ENCODE measurements around the gene PFDN2.
A peak's percentile ranks its signal among the peaks of the same experiment; 100 is the strongest.

The PFDN2 gene

DNA sequence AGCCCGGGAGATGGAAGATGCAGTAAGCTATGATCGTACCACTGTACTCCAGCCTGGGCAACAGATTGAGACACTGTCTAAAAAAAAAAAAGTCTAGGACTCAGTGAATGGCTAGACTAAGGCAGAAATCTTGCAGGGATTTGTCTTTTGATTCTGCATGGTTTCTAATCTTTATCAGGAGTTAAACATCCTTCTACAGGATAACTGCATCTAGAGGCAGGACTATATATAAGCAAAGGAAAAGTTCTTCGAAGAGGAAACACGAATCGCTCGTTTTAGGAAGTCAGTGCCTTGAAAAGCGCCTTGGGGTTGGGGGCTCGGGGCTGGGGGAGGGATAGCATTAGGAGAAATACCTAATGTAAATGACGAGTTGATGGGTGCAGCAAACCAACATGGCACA is 35.3 kb upstream of the PFDN2 start:
- no peaks in the 10 kb centered on the region for H3K9me3 ChIP-seq (ENCODE audit: control insufficient read depth, insufficient read depth, low read depth, low read length)
- no peak overlapping the region for H3K27ac ChIP-seq (ENCODE audit: extremely low read depth, low read depth, low read length)
- peaks cover 5 to 25% of the 10 kb centered on the region in 2 experiments; a peak in 2 of 3 replicates for H3K36me3 ChIP-seq (ENCODE audit: control insufficient read depth in 2 of 2, insufficient read depth in 1 of 2, low read length in 2 of 2)
- H3K4me1 ChIP-seq (ENCODE audit: control insufficient read depth, insufficient read depth, low read length): no peaks in the 10 kb centered on the region
- CTCF ChIA-PET: interaction anchor here (0.6 to 3.3 kb wide), 3 partner anchors 12 to 108 kb away, joined by 3 to 17 read pairs (median 4); partner anchors contain the start of genes NIT1, PFDN2 and PPOX
- H3K4me3 ChIP-seq (ENCODE audit: low read depth, low read length): peak overlapping the region; percentile 89
- POLR2A ChIA-PET: interaction anchor here (0.6 to 5.2 kb wide), 8 partner anchors 10 to 176 kb away, joined by 3 to 53 read pairs (median 6); partner anchors contain the start of genes DEDD, F11R, NDUFS2 and NIT1
- TF ChIP-seq, protein P1, sequence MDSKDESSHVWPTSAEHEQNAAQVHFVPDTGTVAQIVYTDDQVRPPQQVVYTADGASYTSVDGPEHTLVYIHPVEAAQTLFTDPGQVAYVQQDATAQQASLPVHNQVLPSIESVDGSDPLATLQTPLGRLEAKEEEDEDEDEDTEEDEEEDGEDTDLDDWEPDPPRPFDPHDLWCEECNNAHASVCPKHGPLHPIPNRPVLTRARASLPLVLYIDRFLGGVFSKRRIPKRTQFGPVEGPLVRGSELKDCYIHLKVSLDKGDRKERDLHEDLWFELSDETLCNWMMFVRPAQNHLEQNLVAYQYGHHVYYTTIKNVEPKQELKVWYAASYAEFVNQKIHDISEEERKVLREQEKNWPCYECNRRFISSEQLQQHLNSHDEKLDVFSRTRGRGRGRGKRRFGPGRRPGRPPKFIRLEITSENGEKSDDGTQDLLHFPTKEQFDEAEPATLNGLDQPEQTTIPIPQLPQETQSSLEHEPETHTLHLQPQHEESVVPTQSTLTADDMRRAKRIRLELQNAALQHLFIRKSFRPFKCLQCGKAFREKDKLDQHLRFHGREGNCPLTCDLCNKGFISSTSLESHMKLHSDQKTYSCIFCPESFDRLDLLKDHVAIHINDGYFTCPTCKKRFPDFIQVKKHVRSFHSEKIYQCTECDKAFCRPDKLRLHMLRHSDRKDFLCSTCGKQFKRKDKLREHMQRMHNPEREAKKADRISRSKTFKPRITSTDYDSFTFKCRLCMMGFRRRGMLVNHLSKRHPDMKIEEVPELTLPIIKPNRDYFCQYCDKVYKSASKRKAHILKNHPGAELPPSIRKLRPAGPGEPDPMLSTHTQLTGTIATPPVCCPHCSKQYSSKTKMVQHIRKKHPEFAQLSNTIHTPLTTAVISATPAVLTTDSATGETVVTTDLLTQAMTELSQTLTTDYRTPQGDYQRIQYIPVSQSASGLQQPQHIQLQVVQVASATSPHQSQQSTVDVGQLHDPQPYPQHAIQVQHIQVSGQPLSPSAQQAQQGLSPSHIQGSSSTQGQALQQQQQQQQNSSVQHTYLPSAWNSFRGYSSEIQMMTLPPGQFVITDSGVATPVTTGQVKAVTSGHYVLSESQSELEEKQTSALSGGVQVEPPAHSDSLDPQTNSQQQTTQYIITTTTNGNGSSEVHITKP (tag by site-specific recombination; IDR thresholded peaks at IDR 0.05): peak; percentile 38; the same call in 1 of the 2 replicates
- TF ChIP-seq YY1 (tag by site-specific recombination; IDR thresholded peaks at IDR 0.05): no peak

DNA sequence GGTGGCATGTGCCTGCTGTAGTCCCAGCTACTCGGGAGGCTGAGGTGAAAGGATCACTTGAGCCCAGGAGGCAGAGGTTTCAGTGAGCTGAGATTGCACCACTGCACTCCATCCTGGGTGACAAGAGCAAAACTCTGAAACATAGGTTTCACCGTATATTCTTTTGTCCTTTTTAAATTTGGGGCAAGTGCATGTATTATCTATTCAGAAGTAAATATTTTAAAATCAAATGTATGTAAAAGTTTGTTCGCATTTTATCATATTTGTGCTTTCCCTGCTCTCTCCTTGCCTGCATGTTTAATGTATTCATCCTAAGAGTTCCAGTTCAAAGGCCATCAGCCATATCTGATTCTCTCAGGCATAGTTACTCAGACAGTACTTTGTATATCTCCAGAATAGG is 28.0 kb upstream of the PFDN2 start:
- no peaks in the 10 kb centered on the region; a peak in 1 of 3 replicates for H3K36me3 ChIP-seq (ENCODE audit: control insufficient read depth in 2 of 2, insufficient read depth in 1 of 2, low read length in 2 of 2)
- no peak for TF ChIP-seq KLF16 (tag by site-specific recombination; IDR thresholded peaks at IDR 0.05)
- TF ChIP-seq, protein P1 (tag by site-specific recombination; IDR thresholded peaks at IDR 0.05): peak; percentile 76
- no peak for TF ChIP-seq ZSCAN23 (tag by site-specific recombination; IDR thresholded peaks at IDR 0.05)
- no peak for TF ChIP-seq KLF1 (tag by site-specific recombination; IDR thresholded peaks at IDR 0.05)
- TF ChIP-seq ZNF133 (tag by site-specific recombination; IDR thresholded peaks at IDR 0.05): no peak
- H3K9me3 ChIP-seq (ENCODE audit: control insufficient read depth, insufficient read depth, low read depth, low read length): no peaks in the 10 kb centered on the region
- ChIA-PET POLR2A (no interaction called here), CTCF (no interaction called here)
- H3K27ac ChIP-seq (ENCODE audit: extremely low read depth, low read depth, low read length): no peak overlapping the region
- no peaks in the 10 kb centered on the region for H3K4me1 ChIP-seq (ENCODE audit: control insufficient read depth, insufficient read depth, low read length)
- H3K4me3 ChIP-seq (ENCODE audit: low read depth, low read length): no peak overlapping the region

DNA sequence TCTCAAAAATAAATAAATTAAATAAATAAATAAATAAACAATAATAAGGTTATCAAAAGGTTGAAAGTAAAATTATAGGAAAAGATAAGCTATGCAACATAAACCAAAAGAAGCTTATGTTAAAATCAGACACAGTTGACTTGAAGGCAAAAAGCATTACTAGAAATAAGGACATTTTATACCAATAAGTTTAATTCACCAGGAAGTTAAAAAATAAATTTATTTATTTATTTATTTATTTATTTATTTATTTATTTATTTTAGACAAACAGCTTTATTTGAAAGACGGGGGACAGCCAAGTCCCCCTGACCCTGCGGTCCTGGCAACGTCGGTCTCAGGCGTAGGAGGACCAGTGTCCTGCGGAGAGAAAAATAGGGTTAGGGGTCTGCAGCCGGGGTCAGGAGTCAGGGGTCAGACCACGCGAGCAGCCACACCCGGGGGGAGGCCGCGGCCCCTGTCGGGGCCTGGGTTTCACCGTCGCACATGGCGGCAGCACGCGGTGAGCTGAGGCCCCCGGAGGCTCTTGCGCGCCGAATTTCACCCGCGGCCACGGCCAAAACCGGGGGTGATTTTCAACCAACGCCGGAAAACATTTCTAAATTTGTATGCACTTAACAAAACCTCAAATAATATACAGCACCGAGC is 23.0 kb upstream of the PFDN2 start:
- POLR2A ChIA-PET: interaction anchor here (1.6 to 1.9 kb wide), 2 partner anchors 8 to 13 kb away, joined by 8 to 12 read pairs; partner anchors contain the start of genes DEDD and UFC1
- H3K4me1 ChIP-seq (ENCODE audit: control insufficient read depth, insufficient read depth, low read length): no peaks in the 10 kb centered on the region
- H3K36me3 ChIP-seq (ENCODE audit: control insufficient read depth in 2 of 2, insufficient read depth in 1 of 2, low read length in 2 of 2): peaks cover 0 to 4% of the 10 kb centered on the region in 2 experiments; a peak in 2 of 3 replicates
- no peak overlapping the region for H3K4me3 ChIP-seq (ENCODE audit: low read depth, low read length)
- CTCF ChIA-PET: interaction anchor here (0.6 to 1.1 kb wide), 5 partner anchors 14 to 249 kb away, joined by 3 to 4 read pairs (median 3); partner anchors contain the start of genes NIT1 and PFDN2
- no peaks in the 10 kb centered on the region for H3K9me3 ChIP-seq (ENCODE audit: control insufficient read depth, insufficient read depth, low read depth, low read length)
- H3K27ac ChIP-seq (ENCODE audit: extremely low read depth, low read depth, low read length): no peak overlapping the region
- TF ChIP-seq ZNF426 (tag by site-specific recombination; IDR thresholded peaks at IDR 0.05): peak; percentile 48
- peak; percentile 53; the same call in 1 of the 2 replicates for TF ChIP-seq ZNF394 (tag by site-specific recombination; IDR thresholded peaks at IDR 0.05; ENCODE audit: borderline replicate concordance)
- no peak for TF ChIP-seq ZNF239 (tag by site-specific recombination; IDR thresholded peaks at IDR 0.05)
- TF ChIP-seq ZBTB7A (tag by site-specific recombination; IDR thresholded peaks at IDR 0.05; ENCODE audit: low read depth): no peak
- TF ChIP-seq, protein P2, sequence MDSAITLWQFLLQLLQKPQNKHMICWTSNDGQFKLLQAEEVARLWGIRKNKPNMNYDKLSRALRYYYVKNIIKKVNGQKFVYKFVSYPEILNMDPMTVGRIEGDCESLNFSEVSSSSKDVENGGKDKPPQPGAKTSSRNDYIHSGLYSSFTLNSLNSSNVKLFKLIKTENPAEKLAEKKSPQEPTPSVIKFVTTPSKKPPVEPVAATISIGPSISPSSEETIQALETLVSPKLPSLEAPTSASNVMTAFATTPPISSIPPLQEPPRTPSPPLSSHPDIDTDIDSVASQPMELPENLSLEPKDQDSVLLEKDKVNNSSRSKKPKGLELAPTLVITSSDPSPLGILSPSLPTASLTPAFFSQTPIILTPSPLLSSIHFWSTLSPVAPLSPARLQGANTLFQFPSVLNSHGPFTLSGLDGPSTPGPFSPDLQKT (IDR thresholded peaks at IDR 0.05; ENCODE audit: borderline replicate concordance, low read depth, low read length): no peak
- TF ChIP-seq ZNF623 (tag by site-specific recombination; IDR thresholded peaks at IDR 0.05): peak; percentile 11; the same call in 1 of the 2 replicates
- TF ChIP-seq, protein P3, sequence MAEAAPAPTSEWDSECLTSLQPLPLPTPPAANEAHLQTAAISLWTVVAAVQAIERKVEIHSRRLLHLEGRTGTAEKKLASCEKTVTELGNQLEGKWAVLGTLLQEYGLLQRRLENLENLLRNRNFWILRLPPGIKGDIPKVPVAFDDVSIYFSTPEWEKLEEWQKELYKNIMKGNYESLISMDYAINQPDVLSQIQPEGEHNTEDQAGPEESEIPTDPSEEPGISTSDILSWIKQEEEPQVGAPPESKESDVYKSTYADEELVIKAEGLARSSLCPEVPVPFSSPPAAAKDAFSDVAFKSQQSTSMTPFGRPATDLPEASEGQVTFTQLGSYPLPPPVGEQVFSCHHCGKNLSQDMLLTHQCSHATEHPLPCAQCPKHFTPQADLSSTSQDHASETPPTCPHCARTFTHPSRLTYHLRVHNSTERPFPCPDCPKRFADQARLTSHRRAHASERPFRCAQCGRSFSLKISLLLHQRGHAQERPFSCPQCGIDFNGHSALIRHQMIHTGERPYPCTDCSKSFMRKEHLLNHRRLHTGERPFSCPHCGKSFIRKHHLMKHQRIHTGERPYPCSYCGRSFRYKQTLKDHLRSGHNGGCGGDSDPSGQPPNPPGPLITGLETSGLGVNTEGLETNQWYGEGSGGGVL (tag by site-specific recombination; IDR thresholded peaks at IDR 0.05): no peak
- TF ChIP-seq HOXA7 (CRISPR knock-in tag; IDR thresholded peaks at IDR 0.05; ENCODE audit: borderline replicate concordance): no peak
- no peak for TF ChIP-seq ZNF626 (tag by site-specific recombination; IDR thresholded peaks at IDR 0.05)
- TF ChIP-seq ZNF621 (tag by site-specific recombination; IDR thresholded peaks at IDR 0.05): no peak
- TF ChIP-seq ZNF785 (tag by site-specific recombination; IDR thresholded peaks at IDR 0.05): no peak

Measured in HEK293 (cell line).